GM18517 (cell line): ENCODE measurements around the gene CDHR1.

Experiments
- ATAC-seq: cut with Tn5 transposase; IDR thresholded peaks from one replicate; pipeline ENCODE4 v1.9.1; 2021; ENCODE audit warnings: mild to moderate bottlenecking, moderate library complexity; ENCODE audit not compliant: unreplicated experiment

Gene CDHR1

DNA sequence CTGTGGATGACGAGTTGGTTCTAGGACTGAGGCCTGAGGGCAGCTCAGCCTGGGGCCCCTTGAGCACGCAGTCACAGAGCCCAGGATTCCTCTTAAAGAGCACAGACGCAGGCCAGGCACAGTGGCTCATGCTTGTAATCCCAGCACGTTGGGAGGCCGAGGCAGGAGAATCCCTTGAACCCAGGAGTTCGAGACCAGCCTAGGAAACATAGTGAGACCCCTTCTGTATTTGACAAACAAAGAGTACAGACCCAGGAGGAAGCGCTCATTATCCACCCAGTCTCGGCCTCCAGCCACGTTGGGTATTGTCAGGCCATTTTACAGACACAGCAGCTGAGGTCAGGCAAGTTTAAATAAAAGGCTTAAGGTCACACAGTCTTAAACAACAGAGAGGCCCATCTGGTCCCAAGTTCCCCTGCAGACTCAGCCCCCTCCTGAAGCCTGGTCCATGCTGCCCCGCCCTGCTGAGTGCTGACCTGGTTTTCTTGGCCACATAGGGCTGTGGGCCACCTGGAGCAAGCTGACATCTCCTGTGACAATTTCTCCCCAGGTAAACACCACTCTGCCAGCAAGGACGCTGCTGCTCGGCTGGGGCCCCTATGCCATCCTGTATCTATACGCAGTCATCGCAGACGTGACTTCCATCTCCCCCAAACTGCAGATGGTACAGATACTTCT is 63.1 kb downstream of the CDHR1 start:
- ATAC-seq: no peak

DNA sequence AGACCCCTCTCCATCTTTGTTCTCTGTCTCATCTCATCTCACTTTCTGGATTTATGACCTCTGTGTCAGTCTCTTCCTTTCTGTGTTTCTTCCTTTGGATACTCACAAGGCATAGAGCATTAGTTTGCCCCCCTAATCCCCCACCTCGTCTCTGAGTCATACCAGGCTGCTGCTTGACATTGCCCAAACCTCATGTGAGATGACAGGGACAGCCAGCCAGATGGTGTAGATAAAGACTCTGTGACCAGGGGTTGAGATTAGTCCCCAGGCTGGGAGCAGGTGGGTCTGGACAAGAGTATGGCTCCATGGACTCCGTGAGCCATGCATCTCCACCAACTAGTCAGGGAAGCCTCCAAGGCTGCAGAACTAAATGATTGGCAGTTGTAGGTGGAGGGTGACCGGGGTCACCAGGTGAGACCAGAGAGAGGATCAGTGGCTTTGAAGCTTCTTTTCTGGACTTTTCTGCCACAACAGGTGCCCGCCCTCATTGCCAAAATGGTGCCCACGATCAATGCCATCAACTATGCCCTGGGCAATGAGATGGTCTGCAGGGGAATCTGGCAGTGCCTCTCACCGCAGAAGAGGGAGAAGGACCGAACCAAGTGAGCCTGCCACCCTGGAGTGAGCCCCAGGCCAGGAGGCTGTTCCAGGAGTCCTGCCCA is 63.8 kb downstream of the CDHR1 start:
- no peak for ATAC-seq

DNA sequence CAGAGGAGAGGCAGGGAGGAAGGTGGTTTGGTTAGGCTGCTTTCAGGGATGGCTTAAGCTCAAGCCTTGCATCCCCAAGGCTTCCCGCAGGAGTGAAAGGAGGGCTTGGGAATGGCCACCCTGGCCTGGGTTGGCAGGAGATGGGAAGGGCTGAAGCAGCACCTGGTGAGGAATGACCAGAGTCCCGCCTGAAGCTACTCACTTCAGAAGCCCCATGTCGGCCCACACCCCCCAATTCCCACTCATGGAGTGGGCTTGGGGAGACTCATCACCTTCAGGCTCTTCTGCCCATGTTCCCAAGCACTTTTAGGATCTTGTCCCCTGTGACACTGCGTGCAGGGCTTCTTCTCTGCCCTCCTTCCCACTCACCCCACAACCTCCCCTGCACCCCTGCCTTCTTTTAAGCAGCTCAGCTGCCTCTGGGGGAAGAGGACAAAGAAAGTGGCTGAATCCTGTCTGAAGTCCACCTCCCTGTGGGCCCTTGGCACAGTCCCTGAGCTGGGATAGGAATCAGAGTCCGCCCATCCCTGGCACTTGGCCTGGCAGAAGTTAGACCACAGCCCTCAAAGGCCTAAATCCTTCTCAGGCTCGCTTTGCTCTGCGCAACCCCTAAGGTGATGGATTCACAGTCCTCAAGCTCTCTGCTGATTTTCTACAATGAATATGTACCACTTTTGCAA is 67.0 kb downstream of the CDHR1 start:
- no peak for ATAC-seq

DNA sequence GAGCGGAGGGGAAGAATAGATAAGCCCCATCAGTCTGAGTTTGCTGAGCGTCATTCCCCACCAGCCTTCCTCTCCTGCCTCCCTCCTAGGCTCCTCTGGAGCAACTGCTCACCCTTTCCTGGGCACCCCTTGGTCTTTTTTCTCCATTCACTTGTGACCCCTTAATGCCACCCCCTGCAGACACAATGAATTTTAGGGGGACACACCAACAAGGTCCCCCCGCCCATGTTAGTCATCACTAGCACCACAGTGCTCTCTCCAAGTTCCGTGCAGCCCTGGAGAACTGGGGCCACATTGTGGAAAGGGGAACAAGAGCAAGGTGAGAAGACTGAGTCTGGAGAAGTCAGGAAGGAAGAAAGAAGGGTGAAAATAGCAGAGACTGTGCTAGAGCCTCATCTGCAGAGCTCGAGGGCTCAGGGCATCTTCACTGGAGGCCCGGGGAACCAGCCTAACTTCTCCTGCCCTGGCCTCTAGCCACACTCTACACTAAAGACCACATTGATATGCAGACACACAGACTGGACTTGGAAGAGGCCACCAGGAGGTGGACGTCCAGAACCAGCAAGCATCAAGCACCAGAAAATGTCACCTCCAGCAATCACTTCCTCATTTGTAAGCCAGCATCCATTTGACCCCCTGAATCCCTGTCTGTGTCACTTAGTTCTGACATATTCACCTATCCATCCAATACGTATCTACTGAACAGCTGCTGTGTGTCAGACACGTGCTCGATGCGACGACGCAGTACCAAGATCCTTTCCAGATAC is 68.0 kb downstream of the CDHR1 start:
- ATAC-seq: no peak

DNA sequence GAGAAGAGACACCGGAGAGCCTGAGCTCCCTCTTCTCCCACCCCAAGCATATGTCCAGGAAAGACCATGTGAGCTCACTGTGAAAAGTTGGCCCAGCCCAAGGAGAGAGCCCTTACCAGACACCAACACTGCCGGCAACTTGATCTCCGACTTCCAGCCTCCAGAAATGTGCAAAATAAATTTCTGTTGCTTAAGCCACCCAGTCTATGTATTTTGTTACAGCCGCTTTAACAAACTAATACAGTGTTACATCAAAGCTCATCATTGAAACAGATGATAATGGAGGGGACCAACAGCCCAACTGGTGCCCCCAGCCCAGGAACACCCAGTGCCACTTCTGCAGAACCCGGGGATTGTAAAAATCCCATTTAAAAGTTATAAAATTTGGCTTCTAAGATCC is 69.4 kb downstream of the CDHR1 start:
- no peak for ATAC-seq

DNA sequence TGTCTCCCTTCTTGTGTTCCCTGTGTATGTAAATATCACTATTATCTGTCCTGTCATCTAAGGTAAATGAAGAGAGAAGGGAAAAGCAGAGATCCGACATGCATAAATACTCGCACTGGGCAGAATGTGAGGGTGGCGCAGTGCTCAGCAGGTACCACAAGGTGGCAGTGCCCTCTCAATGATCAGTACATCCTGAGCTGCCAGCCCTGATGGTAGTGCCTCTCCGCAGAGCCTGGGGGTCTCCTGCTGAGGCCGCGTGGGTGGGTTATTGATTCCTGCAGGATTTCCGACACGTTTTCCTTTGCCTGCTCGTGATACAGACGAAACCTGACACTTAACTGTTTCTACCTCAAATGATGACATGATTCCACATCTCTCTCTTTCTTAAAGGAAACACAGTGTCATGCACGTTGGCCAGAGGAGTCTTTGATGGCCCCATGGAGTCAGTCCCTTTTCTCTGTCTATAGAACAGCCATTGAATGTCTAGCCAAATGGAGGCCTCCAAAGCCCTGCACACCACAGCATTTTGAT is 70.3 kb downstream of the CDHR1 start:
- peak; percentile 86 for ATAC-seq

DNA sequence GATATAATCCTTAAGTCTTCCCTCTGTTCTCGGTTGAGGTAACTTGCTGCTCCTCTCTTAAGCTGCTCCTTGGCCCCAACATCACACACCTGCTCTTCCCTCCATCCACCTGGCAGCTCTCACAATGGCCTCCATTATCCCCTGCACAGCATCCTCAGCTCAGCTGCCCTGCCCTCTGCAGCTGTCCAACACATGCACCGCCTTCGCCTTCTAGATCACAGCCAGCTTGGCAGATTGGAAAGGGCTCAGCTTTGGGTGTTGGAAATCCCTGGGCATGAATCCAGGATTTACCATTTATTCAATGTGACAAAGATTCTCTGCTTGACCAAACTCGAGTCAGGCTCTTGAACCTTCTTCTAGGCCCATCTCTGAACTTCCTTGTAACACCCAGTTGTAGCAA is 71.1 kb downstream of the CDHR1 start:
- ATAC-seq: no peak

DNA sequence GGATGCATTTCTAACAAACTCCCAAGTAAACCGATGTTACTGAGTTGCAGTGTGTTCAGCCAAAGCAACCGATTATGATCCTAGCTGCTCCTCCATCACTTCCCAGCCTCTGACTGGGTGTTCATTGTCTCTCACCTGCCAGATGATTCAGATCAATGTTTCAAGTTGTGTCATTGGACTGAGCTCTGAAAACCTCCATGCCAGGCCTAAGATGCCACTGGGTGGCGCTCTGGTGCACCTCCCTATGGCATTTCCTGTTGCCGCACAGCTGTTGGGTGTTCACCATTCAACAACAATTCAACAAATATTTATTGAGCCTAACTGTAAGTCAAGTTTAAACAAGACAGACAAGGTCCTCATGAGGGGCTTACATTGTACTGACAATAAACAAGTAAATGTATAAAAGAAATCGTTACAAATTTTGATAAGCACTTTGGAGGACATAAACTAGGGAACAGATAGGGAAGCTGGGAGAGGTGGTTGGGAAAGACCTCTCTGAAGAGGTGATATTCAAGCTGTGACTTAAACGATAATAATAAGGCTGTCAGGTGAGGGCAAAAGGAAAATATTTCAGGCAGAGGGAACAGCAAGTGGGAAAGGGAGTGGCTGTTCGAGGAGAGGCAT is 73.3 kb downstream of the CDHR1 start:
- ATAC-seq: peak; percentile 61

DNA sequence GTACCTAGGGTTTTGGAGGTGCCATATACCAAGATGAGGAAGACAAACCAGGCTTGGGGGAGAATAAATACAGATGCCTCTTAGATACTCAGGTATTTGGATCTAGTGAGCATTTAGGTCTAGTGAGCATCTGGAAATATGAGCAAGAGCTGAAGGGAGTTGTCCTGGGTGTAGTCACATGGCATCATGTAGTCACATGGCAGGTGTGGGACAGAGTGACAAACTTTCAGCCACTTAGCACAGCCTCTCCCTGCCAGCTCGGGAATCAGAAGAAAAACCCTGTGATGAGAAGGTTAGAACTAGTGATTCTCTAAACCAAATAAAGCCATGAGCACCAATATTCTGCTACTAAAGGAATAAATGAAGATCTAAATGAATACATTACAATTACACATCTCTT is 74.8 kb downstream of the CDHR1 start:
- ATAC-seq: no peak
